HG03108 (cell line): ENCODE data around the gene SYT2.
"Not testable (repeated sequence)": the region's sequence is repeated elsewhere in the genome, so short reads cannot be mapped to it uniquely, and the experiment has no call there.

Source experiments
- ATAC-seq: cut with Tn5 transposase; IDR thresholded peaks from one replicate; pipeline ENCODE4 v1.9.1; 2021; ENCODE audit warnings: moderate library complexity; ENCODE audit not compliant: unreplicated experiment

Gene SYT2

DNA sequence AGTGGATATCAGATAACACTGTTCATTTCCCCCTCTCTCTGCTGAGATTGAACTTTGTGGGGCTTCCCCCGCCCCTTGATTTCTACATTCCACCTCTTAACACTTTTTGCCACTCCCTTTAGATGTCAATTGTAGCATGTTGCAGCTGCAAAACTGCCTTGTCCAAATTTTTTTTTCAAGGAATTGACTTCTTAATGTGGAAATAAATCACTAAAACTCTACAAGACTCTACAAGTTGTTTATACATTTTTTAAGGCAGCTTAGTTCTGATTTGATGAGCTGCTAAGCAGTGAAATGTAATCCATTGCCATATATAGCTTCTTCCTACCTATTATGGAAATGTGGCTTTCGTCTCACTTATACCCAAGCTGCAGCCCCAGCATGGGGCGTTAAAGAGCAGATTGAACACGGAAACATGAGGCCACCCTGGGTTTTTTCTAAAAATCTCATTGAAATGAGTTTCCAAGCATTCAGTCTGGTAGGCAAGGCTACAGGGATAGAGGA is 132.2 kb downstream of the SYT2 start:
- no peak for ATAC-seq

- no peak for ATAC-seq
These were observed 132.9 kb downstream of the SYT2 start for GRCh38 chr1:202577381-202577780.

DNA sequence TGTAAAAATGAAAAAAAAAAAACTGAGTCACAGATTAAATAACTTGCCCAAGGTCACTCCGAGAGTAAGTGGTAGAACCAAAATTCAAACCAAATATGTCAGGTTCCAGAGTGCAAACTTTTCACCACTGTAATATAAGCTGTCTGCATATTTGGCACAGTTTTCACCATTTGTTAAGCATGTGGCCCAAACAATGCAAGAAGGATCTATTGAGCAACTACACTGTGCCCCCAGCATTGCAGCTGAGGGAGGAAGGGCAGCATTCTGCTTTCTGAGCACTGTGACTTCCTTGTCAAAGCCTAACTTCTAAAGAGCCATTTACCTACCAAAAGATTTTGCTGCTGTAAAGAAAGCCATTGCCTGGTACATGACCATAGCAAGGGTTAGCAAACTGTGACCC is 133.4 kb downstream of the SYT2 start:
- no peak for ATAC-seq

DNA sequence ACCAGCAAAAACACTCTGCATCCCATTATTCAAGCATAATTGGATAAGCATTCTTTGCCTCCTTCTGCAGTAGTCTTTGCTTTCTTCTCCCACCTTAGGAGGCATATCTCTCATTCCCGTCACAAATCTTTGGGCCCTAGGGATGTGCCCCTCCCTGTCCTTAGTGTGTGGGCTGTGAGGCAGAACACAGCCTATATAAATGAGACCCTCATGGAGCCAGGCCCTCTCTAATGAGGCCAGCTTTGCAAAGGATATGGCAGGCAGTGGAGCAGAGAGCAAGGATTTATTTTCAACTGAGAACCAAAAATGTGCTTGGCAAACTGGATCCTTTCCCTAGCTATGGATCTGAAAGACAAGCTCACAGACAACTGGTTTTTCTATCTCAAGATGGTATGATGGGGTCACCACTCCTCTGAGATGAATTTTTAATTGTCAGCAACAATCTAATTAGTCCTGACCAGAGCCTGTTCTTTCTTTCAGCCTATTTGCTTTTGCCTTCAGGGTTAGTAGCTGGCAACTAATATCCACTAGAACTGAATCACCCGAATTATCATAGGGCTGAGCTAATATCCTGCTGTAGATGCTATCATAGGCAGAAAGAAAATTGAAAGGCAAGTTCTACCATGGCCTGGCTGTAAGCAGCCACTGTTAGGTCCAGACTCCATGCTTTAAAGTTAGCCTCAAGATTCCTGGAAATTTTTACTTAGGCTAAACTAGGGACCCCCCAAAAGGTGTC is 134.2 kb downstream of the SYT2 start:
- no peak for ATAC-seq

DNA sequence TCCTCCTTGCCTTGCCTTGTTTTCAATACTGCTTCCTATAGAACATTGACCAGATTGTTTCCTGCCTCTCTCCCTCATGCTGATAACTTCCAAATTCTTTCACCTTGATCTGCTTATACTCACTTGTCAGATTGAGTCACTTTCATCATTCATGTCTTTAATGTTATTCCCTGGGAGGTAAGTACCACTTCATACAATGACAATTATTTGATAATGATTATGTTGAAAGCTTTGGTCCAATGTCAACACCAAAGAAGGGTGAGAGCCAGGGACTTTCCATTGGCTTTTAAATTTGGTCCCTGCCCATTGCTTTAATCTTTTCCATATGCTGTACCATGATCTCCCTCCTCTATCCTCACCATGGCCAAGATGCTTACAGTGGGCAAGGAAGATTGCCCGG is 137.4 kb downstream of the SYT2 start:
- ATAC-seq = no peak

GRCh38 chr1:202571719-202572339 is 138.4 kb downstream of the SYT2 start:
- ATAC-seq = no peak

GRCh38 chr1:202569393-202570322 is 140.6 kb downstream of the SYT2 start:
- ATAC-seq = no peak

DNA sequence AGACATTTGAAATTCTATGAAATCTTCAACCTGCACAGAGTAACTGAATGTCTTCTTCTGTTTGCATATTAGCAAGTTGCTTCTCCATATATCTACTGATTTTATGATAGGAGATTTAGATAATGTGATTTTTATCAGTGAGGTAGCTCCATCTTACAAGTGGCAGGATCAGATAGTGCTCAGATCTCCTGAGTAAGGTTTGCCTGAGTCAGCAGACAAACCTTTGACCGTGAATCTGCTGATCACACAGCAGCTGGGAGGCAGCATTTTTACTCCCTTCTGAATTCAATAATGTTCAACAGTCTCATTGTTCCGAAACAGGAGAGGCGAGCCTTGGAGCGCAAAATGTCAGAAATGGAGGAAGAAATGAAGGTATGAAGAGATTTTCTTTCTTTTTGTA is 141.4 kb downstream of the SYT2 start:
- ATAC-seq = no peak

- no peak for ATAC-seq
These were observed 141.8 kb downstream of the SYT2 start for GRCh38 chr1:202568410-202568809.

GRCh38 chr1:202567738-202568137 is 142.5 kb downstream of the SYT2 start:
- ATAC-seq = no peak

DNA sequence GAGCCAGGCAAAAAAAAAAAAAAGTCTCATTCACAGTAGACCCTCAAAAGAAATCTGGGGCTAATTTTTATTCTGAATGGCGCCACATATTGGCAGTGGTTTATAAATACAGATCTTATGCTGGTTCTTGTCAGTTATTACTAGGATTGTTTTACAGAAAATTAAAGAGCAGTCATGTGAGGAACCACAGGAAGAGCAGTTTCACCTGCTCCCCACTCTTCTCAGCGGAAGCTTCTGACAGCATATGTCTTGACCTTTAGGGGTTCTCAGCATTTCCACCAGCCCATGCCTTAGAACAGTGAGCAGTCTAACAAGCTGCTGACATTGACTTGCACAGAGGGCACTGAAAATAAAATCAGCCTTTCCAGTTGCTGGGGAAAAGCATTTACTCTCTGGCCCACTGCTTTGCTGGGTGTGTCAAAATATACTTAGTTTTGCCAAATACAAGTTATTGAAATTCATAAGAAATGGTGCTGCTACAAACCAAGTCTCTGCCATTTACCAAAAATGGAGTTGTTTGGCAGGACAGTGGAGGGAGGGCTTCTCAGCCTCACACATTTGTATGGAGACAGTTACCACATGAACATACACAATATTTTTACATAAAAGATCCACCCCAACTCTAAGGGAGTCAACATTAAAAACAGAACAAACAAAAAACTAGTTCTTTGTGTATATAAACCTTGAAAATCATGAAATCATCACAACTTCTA is 144.2 kb downstream of the SYT2 start:
- ATAC-seq = peak; percentile 89

- ATAC-seq = no peak
These were observed 145.2 kb downstream of the SYT2 start for GRCh38 chr1:202564958-202565495.

DNA sequence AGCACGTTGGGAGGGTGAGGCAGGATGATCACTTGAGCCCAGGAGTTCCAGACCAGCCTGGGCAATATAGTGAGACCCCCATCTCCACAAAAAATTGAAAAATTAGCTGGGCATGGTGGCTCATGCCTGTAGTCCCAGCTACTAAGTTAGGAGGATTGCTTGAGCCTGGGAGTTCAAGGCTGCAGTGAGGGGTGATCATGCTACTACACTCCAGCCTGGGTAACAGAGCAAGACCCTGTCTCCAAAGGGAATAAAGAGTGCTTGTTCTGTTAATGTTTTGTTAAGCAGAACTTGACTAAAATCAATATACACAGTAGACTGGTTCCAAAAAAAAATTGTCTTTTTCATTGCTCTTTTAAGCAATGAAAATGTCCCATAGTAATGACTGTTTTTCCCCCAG is 146.4 kb downstream of the SYT2 start:
- no peak for ATAC-seq

- no peak for ATAC-seq
These were observed 147.7 kb downstream of the SYT2 start for GRCh38 chr1:202562444-202563060.

- ATAC-seq = no peak
These were observed 148.4 kb downstream of the SYT2 start for GRCh38 chr1:202561726-202562443.

DNA sequence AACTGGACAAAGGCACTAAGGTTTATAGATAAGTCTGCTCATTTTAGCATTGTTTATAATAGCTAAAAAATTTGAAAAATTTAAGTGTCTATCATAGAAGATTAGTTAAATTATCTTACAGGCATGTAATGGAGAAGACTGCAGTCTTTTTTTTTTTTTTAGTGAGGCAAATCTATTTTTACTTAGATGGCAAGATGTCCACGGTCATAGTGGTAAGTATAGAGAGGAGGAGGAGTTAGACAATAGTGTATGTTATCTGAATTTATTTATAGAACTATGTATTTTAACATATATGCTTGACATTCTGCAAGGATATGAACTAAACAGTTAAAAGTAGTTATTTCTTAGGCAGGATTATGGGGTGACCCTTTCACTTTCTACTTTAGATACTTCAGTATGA is 149.0 kb downstream of the SYT2 start:
- no peak for ATAC-seq

GRCh38 chr1:202557662-202558061 is 152.6 kb downstream of the SYT2 start:
- not testable (repeated sequence) for ATAC-seq

DNA sequence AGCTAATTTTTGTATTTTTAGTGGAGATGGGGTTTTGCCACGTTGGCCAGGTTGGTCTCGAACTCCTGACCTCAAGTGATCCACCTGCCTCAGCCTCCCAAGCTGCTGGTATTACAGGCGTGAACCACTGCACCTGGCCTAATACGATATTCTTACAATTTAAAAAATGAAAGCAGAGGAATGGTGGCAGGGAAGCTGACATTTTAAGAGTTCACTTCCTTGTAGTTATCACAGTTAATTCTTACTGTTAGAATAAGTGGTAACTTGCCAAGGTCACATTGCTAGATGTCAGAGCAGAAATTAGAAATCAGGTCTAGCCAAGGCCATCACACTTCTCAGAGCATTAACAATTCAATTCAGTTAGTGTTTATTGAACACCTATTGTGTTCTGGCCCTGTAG is 154.2 kb downstream of the SYT2 start:
- not testable (repeated sequence) for ATAC-seq

GRCh38 chr1:202554619-202555018 is 155.6 kb downstream of the SYT2 start:
- ATAC-seq = not testable (repeated sequence)
